HEK293 (cell line): Measurements from ENCODE around the gene MXD4.

Experiments
- CTCF ChIA-PET: fragments of 350-600 bp; formaldehyde crosslinking; extraction: SDS; loops from one replicate; lab custom pipeline; 2021; ENCODE audit warnings: antibody characterized with exemption; lab: Yijun Ruan, JAX
- POLR2A ChIA-PET: fragments of 300-600 bp; formaldehyde crosslinking; extraction: SDS; loops from one replicate; lab custom pipeline; 2020; ENCODE audit warnings: antibody characterized with exemption, inconsistent platforms; lab: Yijun Ruan, JAX
- H3K27ac ChIP-seq: fragments of 200-500 bp; sonication (Bioruptor generic); 2 replicates; pipeline ENCODE4 v1.5.1; 2014; ENCODE audit warnings: low read depth, low read length, control low read depth, inconsistent platforms; ENCODE audit errors: extremely low read depth
- H3K36me3 ChIP-seq, 2 experiments: fragments of 200-500 bp in 1 of 2; sonication (Bioruptor generic) in 1 of 2; 1 replicate in 1 of 2; 2 replicates in 1 of 2; pipeline ENCODE4 v1.5.1; 2014 to 2017; ENCODE audit warnings: inconsistent platforms in 2 of 2, low read length in 2 of 2; ENCODE audit not compliant: control insufficient read depth in 2 of 2, insufficient read depth in 1 of 2
- H3K4me1 ChIP-seq: fragments of 200-500 bp; sonication (Bioruptor generic); 2 replicates; pipeline ENCODE4 v1.5.1; 2014; ENCODE audit warnings: mild to moderate bottlenecking, low read length, inconsistent platforms; ENCODE audit not compliant: control insufficient read depth, insufficient read depth
- H3K4me3 ChIP-seq: 2 replicates; pipeline ENCODE4 v1.5.1; 2011; ENCODE audit warnings: low read depth, mild to moderate bottlenecking, control low read depth, low read length, moderate library complexity
- H3K9me3 ChIP-seq: fragments of 200-500 bp; sonication (Bioruptor generic); 2 replicates; pipeline ENCODE4 v1.5.1; 2014; ENCODE audit warnings: low read depth, low read length, inconsistent platforms; ENCODE audit not compliant: control insufficient read depth, insufficient read depth
- BCL11A ChIP-seq: fragments of 450-650 bp; formaldehyde crosslinking; IDR thresholded peaks from 2 replicates; pipeline ENCODE4 v1.5.1; 2016; ENCODE audit warnings: low read depth, missing biosample characterization, missing genetic modification characterization
- GLIS2 ChIP-seq: fragments of 450-650 bp; formaldehyde crosslinking; IDR thresholded peaks from 2 replicates; pipeline ENCODE4 v1.5.1; 2016; ENCODE audit warnings: missing biosample characterization, missing genetic modification characterization
- KLF16 ChIP-seq: fragments of 450-650 bp; formaldehyde crosslinking; IDR thresholded peaks from 2 replicates; pipeline ENCODE4 v1.5.1; 2017; ENCODE audit warnings: missing biosample characterization, missing genetic modification characterization
- MYNN ChIP-seq: fragments of 450-650 bp; formaldehyde crosslinking; IDR thresholded peaks from 2 replicates; pipeline ENCODE4 v1.5.1; 2016; ENCODE audit warnings: missing biosample characterization, missing genetic modification characterization, borderline replicate concordance
- PATZ1 ChIP-seq: fragments of 450-650 bp; formaldehyde crosslinking; IDR thresholded peaks from 2 replicates; pipeline ENCODE4 v1.5.1; 2016; ENCODE audit warnings: missing biosample characterization, missing genetic modification characterization
- PBX3 ChIP-seq: sonication (generic); formaldehyde crosslinking; IDR thresholded peaks from 2 replicates; pipeline ENCODE4 v1.8.1; 2022; ENCODE audit warnings: mild to moderate bottlenecking, moderate library complexity, missing genetic modification reagents
- REPIN1 ChIP-seq: fragments of 450-650 bp; formaldehyde crosslinking; IDR thresholded peaks from 2 replicates; pipeline ENCODE4 v1.5.1; 2017; ENCODE audit warnings: missing biosample characterization, missing genetic modification characterization, low read depth
- SCRT2 ChIP-seq: fragments of 450-650 bp; formaldehyde crosslinking; IDR thresholded peaks from 2 replicates; pipeline ENCODE4 v1.5.1; 2016; ENCODE audit warnings: missing biosample characterization, missing genetic modification characterization
- ZBTB10 ChIP-seq: fragments of 450-650 bp; formaldehyde crosslinking; IDR thresholded peaks from 2 replicates; pipeline ENCODE4 v1.5.1; 2016; ENCODE audit warnings: missing biosample characterization, missing genetic modification characterization
- ZBTB44 ChIP-seq: fragments of 450-650 bp; IDR thresholded peaks from 2 replicates; pipeline ENCODE4 v1.5.1; 2018; ENCODE audit warnings: missing biosample characterization, mild to moderate bottlenecking, missing genetic modification characterization
- ZBTB8A ChIP-seq: fragments of 450-650 bp; formaldehyde crosslinking; IDR thresholded peaks from 2 replicates; pipeline ENCODE4 v1.5.1; 2016; ENCODE audit warnings: missing biosample characterization, missing genetic modification characterization
- ZNF112 ChIP-seq: fragments of 450-650 bp; formaldehyde crosslinking; IDR thresholded peaks from 2 replicates; pipeline ENCODE4 v1.5.0; 2017; ENCODE audit warnings: missing biosample characterization, missing genetic modification characterization
- ZNF19 ChIP-seq: fragments of 450-650 bp; formaldehyde crosslinking; IDR thresholded peaks from 2 replicates; pipeline ENCODE4; 2016; ENCODE audit warnings: missing biosample characterization, missing genetic modification characterization, low read depth
- ZNF248 ChIP-seq: fragments of 450-650 bp; formaldehyde crosslinking; IDR thresholded peaks from 2 replicates; pipeline ENCODE4 v1.5.1; 2017; ENCODE audit warnings: missing biosample characterization, missing genetic modification characterization
- ZNF335 ChIP-seq: fragments of 450-650 bp; formaldehyde crosslinking; conservative IDR thresholded peaks from 2 replicates; pipeline ENCODE4 v1.5.1; 2016; ENCODE audit warnings: missing biosample characterization, missing genetic modification characterization
- ZNF341 ChIP-seq: fragments of 450-650 bp; formaldehyde crosslinking; IDR thresholded peaks from 2 replicates; pipeline ENCODE4; 2016; ENCODE audit warnings: low read depth, missing biosample characterization, missing genetic modification characterization
- ZNF350 ChIP-seq: fragments of 450-650 bp; formaldehyde crosslinking; IDR thresholded peaks from 2 replicates; pipeline ENCODE4 v1.5.0; 2017; ENCODE audit warnings: missing biosample characterization, mild to moderate bottlenecking, missing genetic modification characterization
- ZNF354C ChIP-seq: fragments of 450-650 bp; formaldehyde crosslinking; IDR thresholded peaks from 2 replicates; pipeline ENCODE4 v1.5.1; 2016; ENCODE audit warnings: missing biosample characterization, missing genetic modification characterization, low read depth, borderline replicate concordance
- ZNF398 ChIP-seq: fragments of 450-650 bp; formaldehyde crosslinking; IDR thresholded peaks from 2 replicates; pipeline ENCODE4 v1.5.1; 2017; ENCODE audit warnings: missing biosample characterization, missing genetic modification characterization
- ZNF600 ChIP-seq: fragments of 450-650 bp; formaldehyde crosslinking; IDR thresholded peaks from 2 replicates; pipeline ENCODE4 v1.5.1; 2016; ENCODE audit warnings: missing biosample characterization, missing genetic modification characterization
- ZNF610 ChIP-seq: fragments of 450-650 bp; formaldehyde crosslinking; IDR thresholded peaks from 2 replicates; pipeline ENCODE4 v1.5.1; 2016; ENCODE audit warnings: missing biosample characterization, missing genetic modification characterization, borderline replicate concordance
- ZNF747 ChIP-seq: fragments of 450-650 bp; formaldehyde crosslinking; IDR thresholded peaks from 2 replicates; pipeline ENCODE4 v1.5.1; 2016; ENCODE audit warnings: missing biosample characterization, missing genetic modification characterization
- ZSCAN4 ChIP-seq: fragments of 450-650 bp; formaldehyde crosslinking; IDR thresholded peaks from 2 replicates; pipeline ENCODE4 v1.5.1; 2017; ENCODE audit warnings: missing biosample characterization, missing genetic modification characterization

Gene MXD4

GRCh38 chr4:2262944-2263250 lies 988 bp upstream of the MXD4 start:
- POLR2A ChIA-PET = interaction anchor here (0.7 to 1.6 kb wide), 2 partner anchors 26 to 156 kb away, joined by 3 to 6 read pairs; partner anchors contain the start of genes CFAP99 and ZFYVE28
- CTCF ChIA-PET = no interaction called here
- peaks cover 0 to 27% of the 10 kb centered on the region in 2 experiments; a peak in 1 of 3 replicates for H3K36me3 ChIP-seq
- TF ChIP-seq ZBTB10 (tag by site-specific recombination) (0 out of 2 replicates have a peak, but pooled peaks have one; percentile 9), ZNF354C (no peak), ZNF335 (peak; percentile 14)
- peak overlapping the region; percentile 75; the same call in 1 of the 2 replicates for H3K27ac ChIP-seq
- H3K4me1 ChIP-seq = no peaks in the 10 kb centered on the region
- no peaks in the 10 kb centered on the region for H3K9me3 ChIP-seq
- peak overlapping the region; percentile 48 for H3K4me3 ChIP-seq

- POLR2A ChIA-PET = interaction anchor here (0.5 to 1.6 kb wide), 14 partner anchors 17 to 564 kb away, joined by 3 to 6 read pairs (median 3); partner anchors contain the start of genes CFAP99, HAUS3, POLN and RNF4
- Histone ChIP-seq H3K27ac (peak overlapping the region; percentile 88; the same call in 1 of the 2 replicates), H3K9me3 (no peaks in the 10 kb centered on the region), H3K36me3 (peaks cover 0 to 32% of the 10 kb centered on the region in 2 experiments; a peak in 1 of 3 replicates), H3K4me3 (peak overlapping the region; percentile 48), H3K4me1 (no peaks in the 10 kb centered on the region)
- CTCF ChIA-PET = no interaction called here
- TF ChIP-seq ZNF19 (tag by site-specific recombination) (no peak), ZNF610 (tag by site-specific recombination) (peak; percentile 52; the same call in 1 of the 2 replicates), REPIN1 (no peak), PATZ1 (peak; percentile 37; the same call in 1 of the 2 replicates), ZNF747 (tag by site-specific recombination) (no peak), SCRT2 (tag by site-specific recombination) (no peak), ZNF350 (tag by site-specific recombination) (no peak), ZNF600 (tag by site-specific recombination) (peak; percentile 40; the same call in 1 of the 2 replicates), MYNN (tag by site-specific recombination) (no peak), ZNF112 (tag by site-specific recombination) (no peak), ZNF248 (tag by site-specific recombination) (no peak), BCL11A (tag by site-specific recombination) (no peak), ZSCAN4 (no peak), GLIS2 (tag by site-specific recombination) (peak; percentile 85), PBX3 (CRISPR knock-in tag) (peak; percentile 70; the same call in 1 of the 2 replicates), ZNF398 (tag by site-specific recombination) (peak; percentile 16; the same call in 1 of the 2 replicates), KLF16 (tag by site-specific recombination) (0 out of 2 replicates have a peak, but pooled peaks have one; percentile 20), ZBTB8A (tag by site-specific recombination) (peak; percentile 94), ZBTB44 (no peak), ZNF341 (tag by site-specific recombination) (no peak)
Measured at GRCh38 chr4:2262145-2262943, 435 bp upstream of the MXD4 start.
